Adrenal gland (tissue), 5 donors: ENCODE data around the gene CCDC174.

Source experiments
- POLR2A ChIP-seq, 2 donors: fragments of 450-650 bp; IDR thresholded peaks; one replicate each; pipeline ENCODE4 v1.6.1; 2017; ENCODE audit warnings: antibody characterized with exemption in 2 of 2, mild to moderate bottlenecking in 2 of 2, moderate library complexity in 1 of 2
- TF ChIP-seq, protein P1 (sequence below), 6 experiments: fragments of 450-650 bp in 4 of 6; fragments of 200-600 bp in 2 of 6; sonication (generic) in 1 of 6; IDR thresholded peaks; 1 replicate in 5 of 6; 2 replicates in 1 of 6; pipeline versions ENCODE4 v1.5.1 to v1.8.0; 2016 to 2021; ENCODE audit warnings: antibody characterized with exemption in 6 of 6, mild to moderate bottlenecking in 2 of 6, moderate library complexity in 1 of 6
- donor health status: DM: no; HTN: no; CAD: no.

DNA sequence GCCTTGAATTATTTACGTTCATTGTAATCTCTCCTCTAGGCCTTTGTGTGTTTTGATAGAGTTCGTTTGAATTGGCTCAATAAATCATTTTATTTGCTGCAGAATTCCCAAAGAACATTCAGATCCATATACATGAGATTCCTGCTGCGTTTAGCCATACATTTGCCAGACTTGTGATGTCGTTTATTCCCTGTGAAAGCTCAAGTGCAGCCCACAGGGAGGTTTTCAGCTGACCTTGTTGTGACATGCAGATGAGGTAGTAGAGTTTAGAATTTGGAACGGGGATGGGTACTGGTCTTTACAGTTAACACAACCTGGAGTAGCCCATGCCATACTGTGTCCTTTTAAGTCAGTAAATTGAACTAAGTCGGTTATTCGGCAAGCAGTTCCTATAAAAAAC, 23.3 kb downstream of the CCDC174 start, which contains the start of gene C3orf20:
- no peak for TF ChIP-seq POLR2A (IDR thresholded peaks at IDR 0.05)
- TF ChIP-seq, protein P1, sequence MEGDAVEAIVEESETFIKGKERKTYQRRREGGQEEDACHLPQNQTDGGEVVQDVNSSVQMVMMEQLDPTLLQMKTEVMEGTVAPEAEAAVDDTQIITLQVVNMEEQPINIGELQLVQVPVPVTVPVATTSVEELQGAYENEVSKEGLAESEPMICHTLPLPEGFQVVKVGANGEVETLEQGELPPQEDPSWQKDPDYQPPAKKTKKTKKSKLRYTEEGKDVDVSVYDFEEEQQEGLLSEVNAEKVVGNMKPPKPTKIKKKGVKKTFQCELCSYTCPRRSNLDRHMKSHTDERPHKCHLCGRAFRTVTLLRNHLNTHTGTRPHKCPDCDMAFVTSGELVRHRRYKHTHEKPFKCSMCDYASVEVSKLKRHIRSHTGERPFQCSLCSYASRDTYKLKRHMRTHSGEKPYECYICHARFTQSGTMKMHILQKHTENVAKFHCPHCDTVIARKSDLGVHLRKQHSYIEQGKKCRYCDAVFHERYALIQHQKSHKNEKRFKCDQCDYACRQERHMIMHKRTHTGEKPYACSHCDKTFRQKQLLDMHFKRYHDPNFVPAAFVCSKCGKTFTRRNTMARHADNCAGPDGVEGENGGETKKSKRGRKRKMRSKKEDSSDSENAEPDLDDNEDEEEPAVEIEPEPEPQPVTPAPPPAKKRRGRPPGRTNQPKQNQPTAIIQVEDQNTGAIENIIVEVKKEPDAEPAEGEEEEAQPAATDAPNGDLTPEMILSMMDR (IDR thresholded peaks at IDR 0.05), result no peak
